G401.6 (cell line): ENCODE results near the gene CYSRT1.

ENCODE experiments used
- FAIRE-seq: peaks from 2 replicates; lab custom pipeline; 2012; peaks lifted over from hg19 to GRCh38; lab: Jason Lieb, UNC

CYSRT1 gene

DNA sequence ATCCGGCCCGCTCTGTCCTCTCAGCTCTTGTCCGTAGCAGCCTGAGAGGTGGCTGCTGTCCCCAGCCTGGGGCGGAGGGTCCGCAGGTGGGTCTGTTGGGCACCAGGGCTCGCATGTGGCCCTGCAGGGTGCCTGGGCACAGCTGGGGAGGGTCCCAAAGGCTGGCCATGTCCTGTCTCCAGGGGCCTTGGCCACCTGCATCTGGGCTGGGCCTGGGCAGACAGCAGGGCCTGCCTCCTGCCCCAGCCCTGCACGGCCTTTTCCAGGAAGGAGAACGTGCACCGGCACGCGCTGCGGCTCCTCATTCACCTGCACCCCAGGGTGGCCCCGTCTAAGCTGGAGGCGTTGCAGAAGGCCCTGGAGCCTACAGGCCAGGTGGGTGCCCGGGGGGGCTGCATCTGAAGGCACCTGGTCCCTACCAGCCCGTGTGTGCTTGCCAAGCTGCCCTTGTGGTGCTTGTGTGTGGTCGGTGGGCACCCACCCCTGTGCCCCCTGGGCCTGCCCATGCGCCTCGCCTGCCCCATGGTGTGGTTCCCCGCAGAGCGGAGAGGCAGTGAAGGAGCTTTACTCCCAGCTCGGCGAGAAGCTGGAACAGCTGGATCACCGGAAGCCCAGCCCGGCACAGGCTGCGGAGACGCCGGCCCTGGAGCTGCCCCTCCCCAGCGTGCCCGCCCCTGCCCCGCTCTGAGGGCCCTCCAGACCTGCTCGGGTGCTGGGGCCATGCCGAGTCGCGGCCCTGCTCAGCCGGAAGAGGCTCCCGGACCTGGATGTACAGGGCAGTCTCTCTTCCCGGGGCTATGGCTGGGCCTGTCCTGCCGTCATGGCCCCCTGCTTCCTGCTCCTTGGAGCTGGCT lies 47.5 kb downstream of the CYSRT1 start:
- no peak for FAIRE-seq

DNA sequence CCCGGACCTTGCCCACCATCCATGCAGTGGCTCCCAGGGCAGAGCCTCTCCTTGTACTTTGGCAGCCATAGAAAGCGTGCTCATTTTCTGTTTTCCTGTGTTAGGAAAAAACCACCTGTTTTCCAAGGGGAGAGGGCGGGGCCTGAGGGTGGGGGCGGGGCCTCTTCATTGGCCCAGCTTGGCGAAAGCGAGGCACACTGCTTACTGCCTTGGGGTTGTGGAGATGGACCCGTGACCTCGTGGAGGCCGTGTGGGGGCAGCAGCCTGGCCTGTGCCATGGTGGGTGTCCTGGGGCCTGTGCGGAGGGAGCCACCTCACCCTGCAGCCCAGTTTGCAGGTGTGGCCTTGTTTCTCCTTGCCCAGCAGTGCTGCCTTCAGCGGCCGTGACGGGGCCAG lies 48.1 kb downstream of the CYSRT1 start:
- no peak for FAIRE-seq

DNA sequence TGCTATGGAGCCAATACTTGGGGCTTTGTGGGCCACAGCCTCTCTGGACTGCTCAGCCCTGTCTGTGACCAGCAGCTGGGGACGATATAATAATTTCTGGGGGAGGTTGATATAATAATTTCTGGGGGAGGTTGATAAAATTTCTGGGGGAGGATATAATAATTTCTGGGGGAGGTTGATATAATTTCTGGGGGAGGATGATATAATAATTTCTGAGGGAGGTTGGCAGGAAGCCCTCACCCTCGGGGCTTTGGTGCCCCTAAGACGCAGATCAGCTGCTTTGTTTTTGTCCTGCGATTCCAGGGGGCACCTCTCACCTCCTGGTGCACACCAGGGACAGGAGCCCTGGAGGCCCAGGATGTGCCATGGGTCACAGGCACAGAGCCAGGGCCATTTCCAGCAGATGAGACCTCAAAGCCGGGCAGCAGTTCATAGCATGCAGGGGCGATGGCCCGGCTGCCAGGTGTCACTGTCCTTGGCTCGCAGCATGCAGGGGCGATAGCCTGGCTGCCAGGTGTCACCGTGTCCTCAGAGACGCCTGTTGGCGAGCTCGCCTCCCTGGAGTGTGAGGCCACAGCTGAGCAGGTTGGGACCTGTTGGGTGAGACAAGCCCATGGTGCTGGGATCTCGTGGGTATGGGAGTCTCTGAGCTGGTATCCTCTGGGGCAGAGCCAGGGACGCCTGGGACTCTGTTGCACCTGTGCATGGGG lies 48.8 kb downstream of the CYSRT1 start:
- no peak for FAIRE-seq

DNA sequence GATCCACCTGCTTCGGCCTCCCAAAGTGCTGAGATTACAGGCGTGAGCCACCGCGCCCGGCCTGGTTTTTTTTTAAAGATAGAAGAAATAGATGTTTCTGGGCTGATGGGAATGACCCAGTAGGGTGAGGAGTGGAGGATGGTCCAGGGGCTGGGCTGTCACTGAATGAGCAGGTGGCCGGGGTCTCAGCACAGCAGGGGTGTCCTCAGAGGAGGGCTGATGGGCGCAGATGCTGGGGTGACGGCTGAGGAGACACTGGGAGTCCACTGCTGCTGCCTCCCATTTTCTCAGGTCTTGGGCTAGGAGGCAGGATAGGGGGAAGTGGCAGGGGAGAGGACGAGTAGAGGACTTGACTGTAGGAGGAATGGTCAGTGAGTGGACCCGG lies 50.2 kb downstream of the CYSRT1 start:
- FAIRE-seq, result no peak
